ENCODE measurements around the gene CGB1.

The CGB1 gene

GRCh38 chr19:49067554-49067953 is 30.9 kb upstream of the CGB1 start:
- DNase-seq (ENCODE audit: low spot score): no peak
- in situ Hi-C loops (cut with MboI; ENCODE audit: low pct_unique_long_range_greater_than_20kb, low sequenced_read_pairs, unreplicated experiment): no loop called here
- no peak for TF ChIP-seq CTCF (IDR thresholded peaks at IDR 0.05; ENCODE audit: extremely low read depth, insufficient read depth, missing control alignments)

- no peak for DNase-seq (ENCODE audit: low spot score)
- in situ Hi-C loops (cut with MboI; ENCODE audit: low pct_unique_long_range_greater_than_20kb, low sequenced_read_pairs, unreplicated experiment): no loop called here
- no peak for TF ChIP-seq CTCF (IDR thresholded peaks at IDR 0.05; ENCODE audit: extremely low read depth, insufficient read depth, missing control alignments)
These were observed 29.3 kb upstream of the CGB1 start for GRCh38 chr19:49065905-49066512.

- in situ Hi-C loops (cut with MboI; ENCODE audit: low pct_unique_long_range_greater_than_20kb, low sequenced_read_pairs, unreplicated experiment): no loop called here
- DNase-seq (ENCODE audit: low spot score): no peak
- TF ChIP-seq CTCF (IDR thresholded peaks at IDR 0.05; ENCODE audit: extremely low read depth, insufficient read depth, missing control alignments): no peak
These were observed 28.3 kb upstream of the CGB1 start, which contains the start of gene NTF4 for GRCh38 chr19:49064768-49065611. NTF4 (minus strand) TSS chr19:49064818; CDS start chr19:49061997, 2,821 bp downstream.

- DNase-seq (ENCODE audit: low spot score): no peak
- TF ChIP-seq CTCF (IDR thresholded peaks at IDR 0.05; ENCODE audit: extremely low read depth, insufficient read depth, missing control alignments): no peak
- in situ Hi-C loops (cut with MboI; ENCODE audit: low pct_unique_long_range_greater_than_20kb, low sequenced_read_pairs, unreplicated experiment): no loop called here
These were observed 27.4 kb upstream of the CGB1 start for GRCh38 chr19:49064029-49064629.

- in situ Hi-C loops (cut with MboI; ENCODE audit: low pct_unique_long_range_greater_than_20kb, low sequenced_read_pairs, unreplicated experiment): no loop called here
- no peak for TF ChIP-seq CTCF (IDR thresholded peaks at IDR 0.05; ENCODE audit: extremely low read depth, insufficient read depth, missing control alignments)
- no peak for DNase-seq (ENCODE audit: low spot score)
These were observed 24.8 kb upstream of the CGB1 start for GRCh38 chr19:49061445-49061844.

- no peak for DNase-seq (ENCODE audit: low spot score)
- no peak for TF ChIP-seq CTCF (IDR thresholded peaks at IDR 0.05; ENCODE audit: extremely low read depth, insufficient read depth, missing control alignments)
- in situ Hi-C loops (cut with MboI; ENCODE audit: low pct_unique_long_range_greater_than_20kb, low sequenced_read_pairs, unreplicated experiment): no loop called here
These were observed 24.3 kb upstream of the CGB1 start for GRCh38 chr19:49061000-49061399.
